ENCODE data around the gene SLC22A3. TPM values are rescaled to one million over a fixed set of nuclear protein-coding genes. Genes with fewer than 3 reads are reported as not detected.
"Not testable (repeated sequence)": the region's sequence is repeated elsewhere in the genome, so short reads cannot be mapped to it uniquely, and the experiment has no call there.

The SLC22A3 gene
- total RNA-seq, 1 donor from 2014 or later = 0.07 TPM

- Histone ChIP-seq H3K36me3 (no peaks in the 10 kb centered on the region), H3K4me3 (no peak overlapping the region), H3K9me3 (ENCODE audit: low read depth) (no peaks in the 10 kb centered on the region), H3K27me3 (no peaks in the 10 kb centered on the region), H3K4me1 (no peaks in the 10 kb centered on the region), H3K79me2 (ENCODE audit: low read depth) (no peaks in the 10 kb centered on the region), H2AFZ (replicated peaks) (no peak overlapping the region), H3K4me2 (no peak overlapping the region), H3K27ac (no peak overlapping the region), H4K20me1 (ENCODE audit: low read depth) (no peaks in the 10 kb centered on the region), H3K9ac (no peak overlapping the region), H3F3A (ENCODE audit: low read depth) (no peaks in the 10 kb centered on the region)
- Mint-ChIP-seq H3K36me3 (no peaks in the 10 kb centered on the region), H3K27me3 (ENCODE audit: insufficient read depth, low read depth) (no peaks in the 10 kb centered on the region), H3K4me3 (no peak overlapping the region), H3K4me1 (no peaks in the 10 kb centered on the region), H3K27ac (no peak overlapping the region), H3K9me3 (peaks cover 2% of the 10 kb centered on the region)
- TF ChIP-seq EZH2phosphoT487 (IDR thresholded peaks at IDR 0.05) (no peak), CTCF (IDR thresholded peaks at IDR 0.05) (no peak), EZH2 (IDR thresholded peaks at IDR 0.05) (no peak)
- DNase-seq (ENCODE audit: low spot score) = no peak
These were observed 114.5 kb downstream of the SLC22A3 start for GRCh38 chr6:160462551-160463109.

- TF ChIP-seq EZH2phosphoT487 (IDR thresholded peaks at IDR 0.05) (no peak), CTCF (IDR thresholded peaks at IDR 0.05) (no peak), EZH2 (IDR thresholded peaks at IDR 0.05) (no peak)
- no peaks in the 10 kb centered on the region for H3K4me1 Mint-ChIP-seq
These were observed 116.6 kb downstream of the SLC22A3 start for GRCh38 chr6:160464744-160465143.

GRCh38 chr6:160467261-160467871 is 119.2 kb downstream of the SLC22A3 start:
- not testable (repeated sequence) for H3K4me1 Mint-ChIP-seq; H3K4me3 Mint-ChIP-seq; H3K36me3 ChIP-seq; H4K20me1 ChIP-seq (ENCODE audit: low read depth); H3F3A ChIP-seq (ENCODE audit: low read depth); H3K4me3 ChIP-seq; H3K9ac ChIP-seq; H3K27me3 ChIP-seq; H2AFZ ChIP-seq (replicated peaks); H3K27ac Mint-ChIP-seq; H3K9me3 ChIP-seq (ENCODE audit: low read depth); H3K36me3 Mint-ChIP-seq; H3K4me1 ChIP-seq; H3K27me3 Mint-ChIP-seq (ENCODE audit: insufficient read depth, low read depth); H3K79me2 ChIP-seq (ENCODE audit: low read depth); H3K27ac ChIP-seq; H3K4me2 ChIP-seq; H3K9me3 Mint-ChIP-seq
- TF ChIP-seq CTCF (IDR thresholded peaks at IDR 0.05) = peak; percentile 43
- DNase-seq (ENCODE audit: low spot score) = peak; percentile 11

More at GRCh38 chr6:160464744-160465143, 116.6 kb downstream of the SLC22A3 start:
- H3K9ac ChIP-seq = no peak overlapping the region
- Mint-ChIP-seq H3K27ac (no peak overlapping the region), H3K9me3 (peaks cover 2% of the 10 kb centered on the region), H3K27me3 (ENCODE audit: insufficient read depth, low read depth) (no peaks in the 10 kb centered on the region), H3K4me3 (no peak overlapping the region), H3K36me3 (no peaks in the 10 kb centered on the region)
- no peaks in the 10 kb centered on the region for H4K20me1 ChIP-seq (ENCODE audit: low read depth)
- H3K27ac ChIP-seq = no peak overlapping the region
- no peaks in the 10 kb centered on the region for H3K27me3 ChIP-seq
- DNase-seq (ENCODE audit: low spot score) = no peak
- H3K9me3 ChIP-seq (ENCODE audit: low read depth) = no peaks in the 10 kb centered on the region
- H3K36me3 ChIP-seq = no peaks in the 10 kb centered on the region
- H3K4me2 ChIP-seq = no peak overlapping the region
- no peaks in the 10 kb centered on the region for H3F3A ChIP-seq (ENCODE audit: low read depth)
- H3K4me3 ChIP-seq = no peak overlapping the region
- H3K79me2 ChIP-seq (ENCODE audit: low read depth) = no peaks in the 10 kb centered on the region
- no peak overlapping the region for H2AFZ ChIP-seq (replicated peaks)
- no peaks in the 10 kb centered on the region for H3K4me1 ChIP-seq
